Measurements from ENCODE around the gene SEMA6D. TPM values are rescaled to one million over a fixed set of nuclear protein-coding genes. Genes with fewer than 3 reads are reported as not detected.

The SEMA6D gene
- total and polyA plus RNA-seq, 8 donors: 0.61 to 54.0 (median 6.9) TPM

DNA sequence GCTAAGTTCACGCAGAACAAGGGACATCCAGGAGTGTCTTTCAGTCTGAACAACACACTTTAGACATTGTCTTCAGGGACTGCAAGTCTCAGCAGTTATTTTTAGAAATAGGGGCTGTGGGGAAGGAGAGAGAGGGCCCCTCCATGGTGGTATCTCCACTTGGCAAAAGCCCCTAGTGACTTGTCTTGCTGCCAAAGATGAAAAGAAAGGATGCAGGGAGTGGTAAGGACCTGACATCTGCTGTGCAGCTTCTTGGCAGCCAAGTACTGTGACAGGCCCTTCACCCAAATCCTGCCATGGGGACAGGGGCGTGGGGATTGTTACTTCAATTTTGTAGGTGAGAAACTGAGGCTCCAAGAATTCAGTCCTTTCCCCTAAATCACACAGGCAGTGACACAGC is 21.0 kb upstream of the SEMA6D start:
- intact Hi-C loops (cut with DNase I; ENCODE audit: low total_unique reads): no loop called here
- no peak overlapping the region for H3K4me3 ChIP-seq
- H3K27me3 ChIP-seq: no peaks in the 10 kb centered on the region
- H3K36me3 ChIP-seq: no peaks in the 10 kb centered on the region
- TF ChIP-seq, protein P1, sequence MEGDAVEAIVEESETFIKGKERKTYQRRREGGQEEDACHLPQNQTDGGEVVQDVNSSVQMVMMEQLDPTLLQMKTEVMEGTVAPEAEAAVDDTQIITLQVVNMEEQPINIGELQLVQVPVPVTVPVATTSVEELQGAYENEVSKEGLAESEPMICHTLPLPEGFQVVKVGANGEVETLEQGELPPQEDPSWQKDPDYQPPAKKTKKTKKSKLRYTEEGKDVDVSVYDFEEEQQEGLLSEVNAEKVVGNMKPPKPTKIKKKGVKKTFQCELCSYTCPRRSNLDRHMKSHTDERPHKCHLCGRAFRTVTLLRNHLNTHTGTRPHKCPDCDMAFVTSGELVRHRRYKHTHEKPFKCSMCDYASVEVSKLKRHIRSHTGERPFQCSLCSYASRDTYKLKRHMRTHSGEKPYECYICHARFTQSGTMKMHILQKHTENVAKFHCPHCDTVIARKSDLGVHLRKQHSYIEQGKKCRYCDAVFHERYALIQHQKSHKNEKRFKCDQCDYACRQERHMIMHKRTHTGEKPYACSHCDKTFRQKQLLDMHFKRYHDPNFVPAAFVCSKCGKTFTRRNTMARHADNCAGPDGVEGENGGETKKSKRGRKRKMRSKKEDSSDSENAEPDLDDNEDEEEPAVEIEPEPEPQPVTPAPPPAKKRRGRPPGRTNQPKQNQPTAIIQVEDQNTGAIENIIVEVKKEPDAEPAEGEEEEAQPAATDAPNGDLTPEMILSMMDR (IDR thresholded peaks at IDR 0.05): no peak
- TF ChIP-seq POLR2A (IDR thresholded peaks at IDR 0.05) (no peak), POLR2AphosphoS5 (IDR thresholded peaks at IDR 0.05) (no peak), EP300 (IDR thresholded peaks at IDR 0.05) (no peak)
- 76 to 91% (median 88%) methylated on average over 2 of the region's 2 CpGs for WGBS, 5 donors
- H3K4me1 ChIP-seq: no peaks in the 10 kb centered on the region
- no peak for DNase-seq
- no peaks in the 10 kb centered on the region for H3K9me3 ChIP-seq
- H3K27ac ChIP-seq: no peak overlapping the region

DNA sequence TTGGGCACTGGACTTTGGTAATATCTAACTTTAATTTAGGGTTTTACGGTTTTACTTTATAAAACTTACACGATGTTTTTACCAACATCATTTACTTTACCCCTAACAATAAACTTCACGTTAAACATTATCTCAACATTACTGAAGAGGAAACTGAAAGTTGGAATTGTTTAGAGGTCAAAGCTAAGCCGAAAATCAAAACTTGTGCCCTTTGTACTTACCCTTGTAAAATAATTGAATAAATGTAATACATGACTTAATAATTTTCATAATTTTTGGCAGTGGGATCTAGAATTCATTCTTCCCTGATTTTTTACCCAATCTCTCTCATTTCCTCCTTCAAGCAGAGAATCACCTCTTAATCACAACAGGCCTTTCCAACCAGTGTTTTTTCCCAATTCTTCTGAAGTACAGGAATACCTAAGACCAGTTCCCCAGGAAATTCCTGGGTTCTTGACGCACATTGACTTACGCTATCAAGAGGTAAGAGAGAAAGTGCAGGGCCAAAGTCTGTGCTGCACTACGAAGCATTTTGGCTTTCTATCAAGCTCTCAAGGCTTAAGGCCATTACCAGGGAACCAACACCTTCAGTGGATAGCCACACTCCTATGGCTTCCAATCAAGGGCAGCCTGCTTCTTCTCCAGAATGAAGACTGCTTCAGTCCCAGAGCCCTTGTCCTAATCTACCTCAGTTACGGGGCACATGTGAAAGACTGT is 11.9 kb upstream of the SEMA6D start:
- WGBS, 5 donors: 83 to 88% (median 86%) methylated on average over 8 of the region's 8 CpGs
- intact Hi-C loops (cut with DNase I; ENCODE audit: low total_unique reads): no loop called here

DNA sequence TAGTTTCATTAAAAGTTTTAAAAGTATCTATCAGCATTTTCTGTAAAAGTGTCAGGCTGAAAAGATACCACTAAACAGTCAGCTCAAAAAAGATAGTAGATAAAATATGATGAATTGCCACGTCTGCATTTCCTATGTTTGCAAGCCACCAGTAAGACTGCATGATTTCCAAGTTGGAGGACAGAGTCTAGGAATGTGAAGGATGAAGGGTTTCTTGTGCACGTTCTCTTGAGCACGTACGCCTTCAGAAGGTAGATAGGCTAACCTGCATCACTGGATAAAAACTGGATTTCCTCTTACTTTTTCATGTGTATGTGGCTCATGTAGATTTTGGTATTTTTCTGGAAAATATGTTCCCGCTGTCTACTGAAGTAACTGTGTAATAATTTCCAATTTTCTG is 9.9 kb upstream of the SEMA6D start:
- Histone ChIP-seq H3K4me3 (no peak overlapping the region), H3K9me3 (no peaks in the 10 kb centered on the region), H3K27me3 (no peaks in the 10 kb centered on the region), H3K27ac (no peak overlapping the region), H3K4me1 (no peaks in the 10 kb centered on the region), H3K36me3 (no peaks in the 10 kb centered on the region)
- 78 to 90% (median 86%) methylated on average over 5 of the region's 5 CpGs for WGBS, 5 donors
- TF ChIP-seq POLR2AphosphoS5 (IDR thresholded peaks at IDR 0.05) (no peak), EP300 (IDR thresholded peaks at IDR 0.05) (no peak), POLR2A (IDR thresholded peaks at IDR 0.05) (no peak)
- TF ChIP-seq, protein P1 (IDR thresholded peaks at IDR 0.05): no peak
- intact Hi-C loops (cut with DNase I; ENCODE audit: low total_unique reads): no loop called here
- no peak for DNase-seq

More for the DNA sequence above, 11.9 kb upstream of the SEMA6D start:
- no peak overlapping the region for H3K4me3 ChIP-seq
- no peaks in the 10 kb centered on the region for H3K27me3 ChIP-seq
- H3K9me3 ChIP-seq: no peaks in the 10 kb centered on the region
- H3K27ac ChIP-seq: no peak overlapping the region
- H3K36me3 ChIP-seq: no peaks in the 10 kb centered on the region
- no peak for DNase-seq
- no peak for TF ChIP-seq POLR2AphosphoS5 (IDR thresholded peaks at IDR 0.05)
- no peak for TF ChIP-seq EP300 (IDR thresholded peaks at IDR 0.05)
- TF ChIP-seq POLR2A (IDR thresholded peaks at IDR 0.05): no peak
- TF ChIP-seq, protein P1 (IDR thresholded peaks at IDR 0.05): no peak
- H3K4me1 ChIP-seq: no peaks in the 10 kb centered on the region

DNA sequence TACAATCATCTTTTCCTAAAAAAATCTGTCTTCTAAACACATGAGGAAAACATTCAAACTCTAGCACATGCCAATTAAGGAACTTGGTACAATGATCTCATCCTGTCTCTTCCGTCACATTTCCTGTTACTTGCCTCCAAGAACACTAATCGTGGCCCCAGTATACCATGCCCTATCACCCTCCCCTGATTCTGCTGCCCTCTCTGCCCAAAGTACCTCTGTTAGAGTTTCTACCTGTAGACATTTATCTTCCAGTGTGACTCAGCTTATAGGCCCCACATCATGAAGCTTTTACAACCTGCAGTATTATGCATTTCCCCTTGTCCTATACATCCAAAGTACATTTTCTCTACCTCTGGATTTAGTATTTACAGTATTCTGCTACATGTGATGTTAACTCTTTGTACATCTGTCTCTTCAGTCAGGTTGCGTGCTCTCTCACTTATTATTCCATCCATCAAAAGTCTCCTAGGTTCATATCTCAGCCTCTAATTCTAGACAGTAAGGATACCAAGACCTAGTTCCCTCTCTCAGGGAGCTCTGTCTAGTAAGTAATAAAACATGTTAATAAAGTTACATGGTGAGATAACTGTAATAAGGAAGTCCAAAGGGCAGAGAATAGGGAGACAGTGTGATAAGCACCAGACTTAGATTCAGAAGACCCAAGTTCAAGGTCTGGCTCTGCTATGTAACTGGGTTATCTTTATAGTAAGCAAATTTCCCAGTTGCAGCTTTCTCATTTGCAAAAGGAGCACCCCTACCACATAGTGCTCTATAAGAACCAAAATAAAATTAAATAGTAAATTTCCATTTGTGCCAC is 8.9 kb upstream of the SEMA6D start:
- intact Hi-C loops (cut with DNase I; ENCODE audit: low total_unique reads): no loop called here
- TF ChIP-seq, protein P1 (IDR thresholded peaks at IDR 0.05): no peak
- no peak for TF ChIP-seq POLR2AphosphoS5 (IDR thresholded peaks at IDR 0.05)
- no peak for TF ChIP-seq EP300 (IDR thresholded peaks at IDR 0.05)
- TF ChIP-seq POLR2A (IDR thresholded peaks at IDR 0.05): no peak
- Histone ChIP-seq H3K36me3 (no peaks in the 10 kb centered on the region), H3K4me1 (no peaks in the 10 kb centered on the region), H3K9me3 (no peaks in the 10 kb centered on the region), H3K4me3 (no peak overlapping the region), H3K27me3 (no peaks in the 10 kb centered on the region), H3K27ac (no peak overlapping the region)
- DNase-seq: peak in 1 of 2 donors; percentile 26
- WGBS, 5 donors: 66 to 86% (median 83%) methylated on average over 3 of the region's 3 CpGs
